Activated CD8-positive, alpha-beta T cell treated with anti-CD3 and anti-CD28 coated beads, Interleukin-2, amount 10 ng/mL, durations not matched to agents 7 days and 5 days (primary cell): Measurements from ENCODE around the gene RRBP1. TPM values are rescaled to one million over a fixed set of nuclear protein-coding genes. Genes with fewer than 3 reads are reported as not detected.

ENCODE experiments used
- ATAC-seq: fragments of 150-1000 bp; cut with Tn5 transposase; one replicate; pipeline ENCODE4 v1.10.0; 2021; ENCODE audit warnings: moderate library complexity
- CTCF ChIA-PET: fragments of 350-600 bp; sonication (Branson Sonifier 250); formaldehyde crosslinking; loops from one replicate; lab custom pipeline; 2021; ENCODE audit warnings: antibody characterized with exemption; lab: Charles Lee
- POLR2A ChIA-PET: fragments of 350-600 bp; sonication (Branson Sonifier 250); formaldehyde crosslinking; loops from one replicate; lab custom pipeline; 2021; ENCODE audit warnings: antibody characterized with exemption; lab: Charles Lee
- DNase-seq: peaks from one replicate; pipeline ENCODE4 v3.0.0-alpha.2; 2020
- H3K27ac Mint-ChIP-seq: one replicate; pipeline ENCODE4 v1.8.0; 2021; ENCODE audit warnings: mild to moderate bottlenecking, mixed read lengths
- H3K27me3 Mint-ChIP-seq: one replicate; pipeline ENCODE4 v1.8.0; 2021; ENCODE audit warnings: low read depth, mixed read lengths
- H3K36me3 Mint-ChIP-seq: one replicate; pipeline ENCODE4 v1.8.0; 2021; ENCODE audit warnings: low read depth, mixed read lengths
- H3K4me1 Mint-ChIP-seq: one replicate; pipeline ENCODE4 v1.8.0; 2021; ENCODE audit warnings: low read depth, mixed read lengths
- H3K4me3 Mint-ChIP-seq: one replicate; pipeline ENCODE4 v1.8.0; 2021; ENCODE audit warnings: mild to moderate bottlenecking, mixed read lengths
- H3K9me3 Mint-ChIP-seq: one replicate; pipeline ENCODE4 v1.8.0; 2022; ENCODE audit warnings: mixed read lengths; ENCODE audit not compliant: insufficient read depth
- total RNA-seq, 2 experiments: library from RNA; stranded (reverse); gene quantifications; one replicate each; pipeline ENCODE4 v1.2.3, GENCODE V29; 2021

The RRBP1 gene
- total RNA-seq, 2 experiments from 2014 or later: 64.3 to 66.7 TPM

DNA sequence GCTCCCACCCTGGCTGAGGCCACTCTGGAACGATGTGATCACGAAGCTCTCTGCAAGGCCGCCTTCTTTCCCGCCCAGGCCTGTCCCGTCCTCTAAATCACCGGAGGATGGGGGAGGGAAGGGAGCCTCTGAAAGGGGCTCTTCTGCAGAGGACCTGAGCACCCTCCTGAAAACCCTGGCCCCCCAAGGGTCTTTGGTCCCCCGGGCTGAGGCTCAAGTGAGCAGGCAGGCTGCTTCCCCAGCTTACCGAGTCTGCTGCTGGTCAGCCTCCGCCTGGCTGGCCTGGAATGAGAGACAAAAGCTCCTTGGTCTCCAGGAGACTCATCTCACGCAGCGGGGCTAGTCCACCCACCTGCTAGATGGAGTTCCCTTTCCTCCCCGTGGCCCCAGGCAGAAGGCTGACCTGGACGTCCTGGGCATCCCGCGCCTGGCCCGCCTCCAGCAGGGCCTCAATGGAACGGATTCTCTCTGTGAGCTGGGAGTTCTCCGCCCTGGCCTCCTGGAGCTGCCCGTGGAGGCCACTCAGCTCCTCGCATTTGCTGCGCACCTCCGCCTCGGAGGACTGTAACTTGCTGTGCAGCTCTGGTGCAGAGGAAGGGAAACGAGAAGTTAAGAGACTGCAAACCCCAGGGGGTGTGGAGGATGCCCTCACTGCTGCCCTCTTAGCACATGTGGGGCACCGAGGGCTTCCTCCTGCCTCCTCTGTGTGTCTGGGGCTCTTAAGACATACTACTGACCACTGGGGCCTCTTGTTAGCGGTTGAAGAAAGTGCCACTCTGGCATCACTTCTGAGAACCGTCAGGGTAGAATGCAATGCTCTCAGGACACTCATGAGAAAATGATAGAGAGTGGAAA, 54.7 kb downstream of the RRBP1 start:
- DNase-seq: no peak
- peaks cover 17% of the 10 kb centered on the region for H3K36me3 Mint-ChIP-seq
- ATAC-seq: no peak
- CTCF ChIA-PET: no interaction called here
- H3K27ac Mint-ChIP-seq: peak overlapping the region; percentile 22
- no peaks in the 10 kb centered on the region for H3K9me3 Mint-ChIP-seq
- POLR2A ChIA-PET: no interaction called here
- H3K4me3 Mint-ChIP-seq: no peak overlapping the region
- no peaks in the 10 kb centered on the region for H3K4me1 Mint-ChIP-seq
- H3K27me3 Mint-ChIP-seq: no peaks in the 10 kb centered on the region

DNA sequence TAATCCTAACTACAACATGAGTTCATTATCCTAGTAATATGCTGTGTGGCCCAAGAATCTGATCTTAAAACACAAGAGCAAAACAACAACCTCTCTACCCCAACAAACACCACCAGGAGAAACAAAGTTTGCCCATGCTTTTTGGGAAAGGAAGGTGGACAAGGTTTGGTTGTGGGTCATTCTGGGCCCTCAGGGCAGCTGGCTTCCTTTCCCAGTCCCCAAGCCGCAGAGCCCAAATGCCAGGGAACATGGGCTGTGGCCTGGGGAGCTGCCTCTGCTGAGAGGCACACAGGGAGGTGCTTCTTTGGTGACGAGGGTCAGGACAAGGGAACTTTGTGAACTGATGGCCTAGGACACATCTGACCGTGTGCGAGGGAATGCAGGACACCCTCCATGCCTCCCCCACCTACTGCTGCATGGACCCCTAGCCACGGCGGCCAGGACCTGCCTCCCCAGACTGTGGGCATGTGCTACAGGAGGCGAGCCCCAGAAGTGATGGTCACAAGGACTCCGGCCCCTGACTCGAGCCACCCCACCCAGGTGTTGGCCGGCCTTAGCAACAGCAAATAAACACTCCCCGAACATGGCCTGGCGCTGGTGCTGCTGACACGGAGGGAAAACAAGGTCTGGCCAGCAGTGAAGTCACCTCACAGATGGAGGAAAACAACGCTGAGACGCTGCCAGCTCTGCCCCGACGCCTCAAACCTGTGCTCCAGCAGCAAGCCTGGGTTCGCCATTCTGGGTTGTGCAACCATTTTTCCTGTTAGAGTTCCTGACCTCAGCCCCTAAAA, 55.6 kb downstream of the RRBP1 start:
- Mint-ChIP-seq H3K27me3 (no peaks in the 10 kb centered on the region), H3K27ac (no peak overlapping the region)

DNA sequence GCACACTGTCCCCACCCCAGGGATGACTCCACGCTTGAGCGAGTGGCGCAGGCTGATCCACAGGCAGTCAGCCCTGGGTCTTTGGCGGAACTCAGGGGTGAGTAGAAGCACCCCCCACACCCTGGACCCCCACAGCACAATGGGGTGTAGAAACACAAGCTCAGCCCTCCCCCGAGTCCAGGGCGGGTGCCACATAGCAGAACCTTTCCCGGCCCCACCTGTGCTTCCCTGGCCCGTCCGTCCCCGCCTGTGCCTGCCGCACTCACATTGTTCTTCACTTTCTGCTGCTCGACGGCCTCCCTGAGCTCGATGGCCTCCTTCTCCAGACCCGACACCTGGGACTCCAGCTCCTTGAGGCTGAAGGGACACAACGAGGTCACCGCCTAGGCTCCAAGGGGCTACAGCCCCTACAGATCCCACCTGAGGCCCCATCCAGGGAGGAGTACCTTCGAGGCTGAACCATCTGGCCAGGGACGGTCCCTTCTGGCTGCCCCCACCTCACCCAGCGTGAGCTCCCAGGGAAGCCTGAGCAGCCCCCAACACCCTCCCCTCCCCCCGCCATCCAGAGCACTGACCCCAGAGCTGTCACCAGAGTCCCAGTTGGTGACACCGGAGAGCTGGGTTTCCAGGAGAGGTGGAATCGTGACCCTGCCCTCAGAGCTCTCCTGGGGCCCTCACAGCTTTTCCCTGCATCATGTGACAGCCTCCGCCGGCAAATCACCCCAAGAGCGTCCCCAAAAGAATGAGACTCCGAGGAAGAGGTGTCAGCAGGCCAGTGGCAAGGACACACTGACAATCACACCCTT, 56.6 kb downstream of the RRBP1 start:
- DNase-seq (no peak), ATAC-seq (no peak)
- Mint-ChIP-seq H3K36me3 (peaks cover 16% of the 10 kb centered on the region), H3K4me1 (no peaks in the 10 kb centered on the region), H3K4me3 (no peak overlapping the region), H3K27me3 (no peaks in the 10 kb centered on the region), H3K9me3 (no peaks in the 10 kb centered on the region), H3K27ac (no peak overlapping the region)
- CTCF ChIA-PET: interaction anchor here (1.3 kb wide), 1 partner anchor 15 kb away, joined by 4 read pairs; no protein-coding TSS in a partner anchor
- POLR2A ChIA-PET: no interaction called here

More for the DNA sequence above, 55.6 kb downstream of the RRBP1 start:
- Mint-ChIP-seq H3K36me3 (peaks cover 15% of the 10 kb centered on the region), H3K9me3 (no peaks in the 10 kb centered on the region), H3K4me1 (no peaks in the 10 kb centered on the region), H3K4me3 (no peak overlapping the region)
- ChIA-PET CTCF (interaction anchor here (1.3 kb wide), 1 partner anchor 16 kb away, joined by 4 read pairs; no protein-coding TSS in a partner anchor), POLR2A (no interaction called here)
- DNase-seq (no peak), ATAC-seq (no peak)

DNA sequence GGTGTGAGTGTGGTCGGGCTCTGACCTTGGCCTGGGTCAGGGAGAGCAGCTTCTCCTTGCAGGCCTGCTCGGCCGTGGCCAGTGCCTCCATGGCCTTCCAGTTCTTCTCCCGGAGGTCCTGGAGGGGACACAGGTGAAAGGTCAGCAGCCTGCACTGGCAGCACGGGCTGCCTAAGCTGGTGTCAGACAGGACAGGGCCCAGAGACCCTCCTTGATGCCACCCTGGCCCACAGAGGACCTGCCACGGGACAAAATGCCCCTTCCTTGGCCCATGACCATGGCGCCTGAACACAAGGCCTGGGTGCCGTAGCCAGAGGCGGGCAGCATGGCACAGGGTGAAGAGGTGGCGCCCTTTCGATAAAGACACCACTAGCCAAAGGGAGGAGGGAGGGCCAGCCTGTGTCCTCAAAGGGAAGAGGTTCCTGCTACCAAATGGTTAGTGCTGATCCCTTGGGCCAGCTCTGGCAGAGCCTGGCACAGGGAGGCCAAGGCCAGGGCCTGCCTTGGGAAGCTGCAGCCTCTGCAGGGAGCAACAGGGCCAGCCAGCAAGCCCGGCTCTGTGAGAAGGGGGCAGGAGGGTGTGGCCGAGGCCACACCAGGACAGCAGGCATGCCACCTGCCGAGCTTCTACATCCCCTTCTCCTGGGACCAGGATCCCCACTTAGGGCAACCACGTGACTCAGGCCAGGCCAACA, 57.3 kb downstream of the RRBP1 start:
- DNase-seq (no peak), ATAC-seq (no peak)
- H3K27ac Mint-ChIP-seq: no peak overlapping the region
- H3K27me3 Mint-ChIP-seq: no peaks in the 10 kb centered on the region
- H3K36me3 Mint-ChIP-seq: peaks cover 16% of the 10 kb centered on the region
- CTCF ChIA-PET: interaction anchor here (1.3 kb wide), 1 partner anchor 14 kb away, joined by 4 read pairs; no protein-coding TSS in a partner anchor
- H3K4me3 Mint-ChIP-seq: no peak overlapping the region
- POLR2A ChIA-PET: no interaction called here
- H3K4me1 Mint-ChIP-seq: no peaks in the 10 kb centered on the region
- no peaks in the 10 kb centered on the region for H3K9me3 Mint-ChIP-seq

DNA sequence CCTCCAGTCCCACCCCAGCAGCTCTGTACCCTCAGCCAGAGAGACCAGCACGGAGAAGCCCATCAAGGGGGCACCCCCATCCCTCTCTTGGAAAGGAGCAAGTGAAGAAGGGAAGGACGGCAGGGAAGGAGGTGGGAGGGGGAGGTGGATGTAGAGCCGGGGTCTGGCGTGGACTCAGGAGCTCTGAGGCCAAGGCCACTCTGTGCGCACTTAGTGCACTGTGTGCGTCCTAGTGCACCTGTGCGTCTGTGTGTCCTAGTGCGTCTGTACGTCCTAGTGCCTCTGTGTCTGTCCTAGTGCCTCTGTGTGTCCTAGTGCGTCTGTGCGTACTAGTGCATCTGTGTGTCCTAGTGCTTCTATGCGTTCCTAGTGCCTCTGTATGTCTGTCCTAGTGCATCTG, 58.0 kb downstream of the RRBP1 start:
- Mint-ChIP-seq H3K27me3 (no peaks in the 10 kb centered on the region), H3K36me3 (peaks cover 20% of the 10 kb centered on the region), H3K4me3 (no peak overlapping the region), H3K27ac (no peak overlapping the region), H3K4me1 (no peaks in the 10 kb centered on the region), H3K9me3 (no peaks in the 10 kb centered on the region)
- DNase-seq: no peak
- no peak for ATAC-seq
- ChIA-PET CTCF (no interaction called here), POLR2A (no interaction called here)

DNA sequence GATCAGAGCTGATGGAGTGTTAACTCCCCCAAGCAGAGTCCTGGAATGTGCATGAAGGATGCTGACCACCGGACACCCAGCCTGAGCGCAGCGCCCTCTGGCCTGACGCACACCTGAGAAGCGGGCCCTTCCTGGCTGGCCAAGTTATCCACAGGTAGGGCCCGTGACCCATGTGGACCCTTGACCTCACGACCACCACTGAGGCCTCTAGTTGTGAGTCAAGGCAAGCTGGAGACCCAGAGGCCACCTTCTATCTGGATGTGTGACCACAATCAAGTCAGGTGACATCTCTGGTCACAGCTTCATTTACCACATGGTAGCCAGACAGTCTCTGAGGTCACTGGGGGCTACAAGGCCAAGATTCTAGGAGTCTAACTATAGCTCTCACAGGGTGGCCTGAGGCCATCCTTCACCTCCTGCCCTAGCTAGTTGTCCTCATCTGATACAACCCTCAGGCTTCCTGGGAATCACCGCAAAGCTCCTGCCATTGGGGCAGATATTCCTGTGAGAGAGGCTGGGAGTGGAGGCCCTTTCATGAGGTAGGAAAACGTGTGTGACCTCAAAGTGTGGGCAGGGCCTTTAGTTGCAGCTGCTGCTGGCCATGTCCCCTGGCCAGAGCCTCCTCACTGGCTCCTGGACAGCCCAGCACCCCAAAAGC, 59.1 kb downstream of the RRBP1 start:
- ATAC-seq (no peak), DNase-seq (no peak)
- CTCF ChIA-PET: interaction anchor here (1.3 to 1.7 kb wide), 3 partner anchors 26 to 275 kb away, joined by 3 to 5 read pairs (median 4); no protein-coding TSS in a partner anchor
- Mint-ChIP-seq H3K4me1 (no peaks in the 10 kb centered on the region), H3K4me3 (no peak overlapping the region), H3K27me3 (no peaks in the 10 kb centered on the region), H3K27ac (no peak overlapping the region), H3K36me3 (peaks cover 24% of the 10 kb centered on the region), H3K9me3 (no peaks in the 10 kb centered on the region)
- POLR2A ChIA-PET: no interaction called here

DNA sequence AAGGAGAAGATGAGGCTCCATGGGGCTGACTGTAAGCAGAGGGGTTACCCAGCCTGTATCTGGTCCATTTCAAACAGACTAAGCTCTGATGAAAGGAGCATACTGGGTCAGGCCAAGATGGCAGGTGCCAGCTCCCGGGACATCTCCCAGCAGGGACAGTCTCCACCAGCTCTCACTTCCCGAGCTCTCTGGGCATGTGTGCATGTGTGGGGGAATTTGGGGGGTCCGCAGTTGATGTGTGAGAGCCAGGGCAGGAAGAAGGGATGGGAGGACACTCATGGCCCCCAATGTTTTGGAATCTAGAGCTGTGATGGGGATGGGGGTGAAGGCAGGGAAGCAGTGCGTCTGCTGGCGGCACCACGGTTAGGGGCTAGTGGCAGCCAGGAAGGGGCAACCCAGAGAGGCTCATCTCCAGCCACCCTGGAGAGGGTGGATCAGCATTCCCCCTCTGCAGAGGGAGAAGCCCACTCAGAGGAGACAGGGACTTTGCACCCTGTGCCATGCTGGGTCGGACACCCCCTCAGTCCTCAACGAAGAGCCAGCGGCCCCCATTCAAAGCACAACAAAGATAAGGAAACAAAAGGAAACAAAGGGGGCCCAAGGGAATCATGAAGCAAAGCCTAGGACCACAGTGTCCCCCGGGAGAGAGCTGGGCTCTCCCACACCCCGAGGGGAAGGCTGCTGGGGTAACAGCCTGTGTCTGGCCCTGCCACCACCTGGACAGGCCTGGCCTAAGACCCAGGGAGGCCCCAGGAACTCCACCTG, 59.8 kb downstream of the RRBP1 start:
- ChIA-PET CTCF (interaction anchor here (1.3 to 1.7 kb wide), 3 partner anchors 27 to 276 kb away, joined by 3 to 5 read pairs (median 4); no protein-coding TSS in a partner anchor), POLR2A (interaction anchor here (1.5 kb wide), 1 partner anchor 12 kb away, joined by 3 read pairs; no protein-coding TSS in a partner anchor)
- H3K4me3 Mint-ChIP-seq: no peak overlapping the region
- H3K9me3 Mint-ChIP-seq: no peaks in the 10 kb centered on the region
- ATAC-seq: no peak
- no peak for DNase-seq
- no peaks in the 10 kb centered on the region for H3K27me3 Mint-ChIP-seq
- peaks cover 24% of the 10 kb centered on the region for H3K36me3 Mint-ChIP-seq
- no peak overlapping the region for H3K27ac Mint-ChIP-seq
- no peaks in the 10 kb centered on the region for H3K4me1 Mint-ChIP-seq

DNA sequence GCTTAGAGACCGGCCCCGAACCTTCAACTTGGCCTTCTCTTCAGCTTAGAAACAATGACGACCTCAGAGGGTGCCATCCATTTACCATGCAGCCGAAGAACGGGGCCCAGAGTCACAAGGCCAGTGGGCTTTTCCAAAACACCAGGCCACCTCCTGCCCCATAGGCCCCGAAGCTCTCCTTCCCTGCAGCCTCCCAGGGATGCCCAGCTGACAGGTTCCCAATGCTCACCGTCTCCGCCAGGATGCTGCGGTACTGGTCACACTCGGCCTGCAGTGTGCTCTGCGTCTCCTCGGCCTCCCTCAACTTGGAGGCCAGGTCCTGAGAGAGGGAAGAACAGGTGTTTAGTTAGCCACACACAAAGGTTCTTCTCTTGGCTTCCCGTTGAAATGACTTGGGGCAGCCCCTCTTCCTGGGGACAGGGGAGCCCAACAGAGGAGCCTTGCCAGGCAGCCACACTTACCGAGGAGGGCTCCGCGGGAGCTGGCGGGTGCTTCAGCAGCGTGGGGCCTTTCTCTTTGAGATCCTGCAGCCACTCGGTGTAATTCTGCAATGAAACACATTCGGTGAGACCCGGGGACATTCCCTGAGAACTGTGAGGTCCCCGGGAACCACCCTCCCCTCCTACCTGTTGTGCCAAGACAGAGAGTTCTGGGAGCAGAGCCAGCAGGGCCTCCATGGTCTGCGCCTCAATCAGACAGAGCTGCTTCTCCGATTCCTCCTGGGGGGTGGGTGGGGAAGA, 60.6 kb downstream of the RRBP1 start:
- Mint-ChIP-seq H3K36me3 (peaks cover 24% of the 10 kb centered on the region), H3K27me3 (no peaks in the 10 kb centered on the region), H3K4me1 (peaks cover 3% of the 10 kb centered on the region), H3K4me3 (no peak overlapping the region), H3K27ac (no peak overlapping the region), H3K9me3 (no peaks in the 10 kb centered on the region)
- CTCF ChIA-PET: no interaction called here
- no peak for DNase-seq
- POLR2A ChIA-PET: interaction anchor here (1.1 to 1.5 kb wide), 2 partner anchors 11 to 115 kb away, joined by 3 read pairs; no protein-coding TSS in a partner anchor
- no peak for ATAC-seq

DNA sequence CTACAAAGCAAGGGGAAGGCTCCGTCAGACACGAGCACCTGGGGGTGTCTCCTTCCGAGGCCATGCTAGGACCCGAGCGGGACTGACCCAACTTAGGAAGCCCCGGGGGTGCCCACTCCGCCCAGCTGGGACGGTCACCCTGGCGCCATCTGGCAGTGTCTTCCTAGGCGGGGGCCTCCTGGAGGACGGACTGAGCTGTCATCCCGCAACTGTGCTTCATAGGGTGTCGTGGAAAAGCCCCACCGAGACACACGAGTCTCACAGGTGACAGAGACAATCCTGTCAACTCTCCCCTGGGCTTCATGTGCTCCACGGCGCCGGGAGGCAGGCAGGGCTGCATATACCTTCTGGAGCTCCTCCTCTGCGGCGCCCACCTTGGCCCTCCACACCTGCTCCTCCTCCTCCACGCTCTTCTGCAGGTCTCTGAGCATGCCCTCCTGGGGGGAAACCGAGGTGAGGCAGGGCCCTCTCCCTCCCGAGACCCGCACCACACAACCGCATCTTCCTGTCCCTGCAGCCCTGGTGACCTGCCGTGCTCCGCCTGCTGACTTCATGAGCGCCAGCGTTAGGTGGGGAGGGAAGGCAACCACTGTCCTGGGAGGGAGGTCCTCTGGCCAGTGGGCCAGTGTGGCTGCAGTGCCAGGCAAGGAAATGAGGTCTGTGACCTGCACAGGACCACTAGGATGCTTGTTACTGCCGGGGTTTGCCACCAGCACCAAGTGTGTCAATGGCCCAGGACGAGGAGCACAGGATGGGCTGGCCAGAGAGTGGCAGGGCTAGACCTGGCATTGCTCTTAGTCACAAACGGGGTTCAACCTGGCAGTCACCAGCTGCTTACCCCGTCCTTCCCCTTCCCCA, 61.4 kb downstream of the RRBP1 start:
- DNase-seq: no peak
- Mint-ChIP-seq H3K27me3 (no peaks in the 10 kb centered on the region), H3K4me1 (peaks cover 3% of the 10 kb centered on the region), H3K36me3 (peaks cover 24% of the 10 kb centered on the region), H3K4me3 (no peak overlapping the region), H3K9me3 (no peaks in the 10 kb centered on the region), H3K27ac (no peak overlapping the region)
- ATAC-seq: no peak
- POLR2A ChIA-PET: interaction anchor here (0.8 to 1.5 kb wide), 3 partner anchors 10 to 114 kb away, joined by 3 read pairs; no protein-coding TSS in a partner anchor
- CTCF ChIA-PET: interaction anchor here (1.0 kb wide), 1 partner anchor 84 kb away, joined by 3 read pairs; no protein-coding TSS in a partner anchor
